NOMO-1 (cell line): ENCODE data around the gene SMYD3.

ENCODE experiments used
- DNase-seq, 2 experiments: peaks; one replicate each; lab custom pipeline; 2025; ENCODE audit not compliant: unreplicated experiment in 2 of 2; lab: John Stamatoyannopoulos, UW

SMYD3 gene

GRCh38 chr1:246417813-246418564 is 89.1 kb downstream of the SMYD3 start:
- no peak for DNase-seq

DNA sequence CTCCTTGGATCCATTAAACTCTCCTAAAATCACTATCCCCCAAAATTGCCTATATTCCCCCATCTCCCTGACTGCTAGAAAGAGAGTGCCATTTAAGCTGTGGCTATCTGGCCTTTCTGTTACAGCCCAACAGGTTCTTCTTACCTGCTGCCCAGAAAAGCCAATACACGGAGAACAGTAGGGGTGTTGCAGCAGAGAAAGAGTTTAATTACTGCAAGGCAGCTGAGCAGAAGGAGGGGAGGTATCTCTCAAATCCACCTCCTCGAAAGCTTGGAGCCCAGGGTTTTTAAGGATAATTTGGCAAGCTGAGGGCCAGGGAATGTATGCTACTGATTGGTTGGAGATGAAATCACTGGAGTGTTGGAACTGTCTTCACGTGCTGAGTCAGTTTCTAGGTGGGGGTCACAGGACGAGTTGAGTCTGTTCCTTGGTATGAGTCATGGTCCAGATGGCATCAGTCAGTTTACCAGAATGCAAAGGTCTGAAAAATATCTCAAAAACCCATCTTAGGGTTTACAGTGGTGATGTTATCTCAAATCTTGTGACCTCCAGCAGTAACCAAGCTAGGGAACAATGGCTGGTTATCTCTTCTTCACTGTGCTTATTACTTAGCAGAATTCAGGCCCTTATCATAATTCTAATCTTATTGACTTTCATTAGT is 89.8 kb downstream of the SMYD3 start:
- DNase-seq, result no peak

- DNase-seq, result no peak
Measured at GRCh38 chr1:246416261-246416660, 90.8 kb downstream of the SMYD3 start.

DNA sequence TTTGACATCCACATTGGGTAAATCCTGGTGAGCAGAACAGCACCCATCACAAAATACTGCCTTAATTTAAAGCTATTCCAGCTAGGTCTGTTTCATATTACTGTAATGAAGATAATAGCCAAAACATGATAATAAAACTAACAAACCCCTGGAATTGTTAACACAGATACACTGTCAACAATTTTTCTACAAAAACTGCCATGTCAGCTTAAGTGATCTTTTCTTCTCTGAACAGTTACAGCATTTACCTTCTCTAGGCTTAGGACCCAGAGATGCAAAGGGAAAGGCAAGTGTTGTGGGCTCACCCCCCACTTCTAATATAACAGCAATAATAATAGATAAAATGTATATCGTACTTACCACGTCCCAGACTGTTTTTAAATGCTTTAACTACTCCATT is 92.1 kb downstream of the SMYD3 start:
- no peak for DNase-seq

- no peak for DNase-seq
Measured at GRCh38 chr1:246413430-246413829, 93.6 kb downstream of the SMYD3 start.

- DNase-seq, result no peak
Measured at GRCh38 chr1:246404078-246404477, 103.0 kb downstream of the SMYD3 start.

- no peak for DNase-seq
Measured at GRCh38 chr1:246398126-246398813, 108.8 kb downstream of the SMYD3 start.

DNA sequence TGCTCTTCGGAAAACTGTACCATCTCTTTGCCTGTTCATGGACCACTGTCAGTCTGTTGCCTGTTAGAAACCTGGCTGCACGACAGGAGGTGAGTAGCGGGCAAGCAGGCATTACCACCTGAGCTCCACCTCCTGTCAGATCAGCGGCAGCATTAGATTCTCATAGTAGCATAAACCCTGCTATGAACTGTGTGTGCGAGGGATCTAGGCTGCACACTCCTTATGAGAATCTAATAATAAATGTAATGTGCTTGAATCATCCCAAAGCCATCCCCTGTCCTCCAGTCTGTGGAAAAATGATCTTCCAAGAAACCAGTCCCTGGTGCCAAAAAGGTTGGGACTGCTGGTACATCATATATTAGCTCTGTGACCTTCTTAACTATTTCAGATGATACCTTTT is 110.0 kb downstream of the SMYD3 start:
- DNase-seq, result no peak

GRCh38 chr1:246396322-246396721 is 110.8 kb downstream of the SMYD3 start:
- DNase-seq, result no peak

DNA sequence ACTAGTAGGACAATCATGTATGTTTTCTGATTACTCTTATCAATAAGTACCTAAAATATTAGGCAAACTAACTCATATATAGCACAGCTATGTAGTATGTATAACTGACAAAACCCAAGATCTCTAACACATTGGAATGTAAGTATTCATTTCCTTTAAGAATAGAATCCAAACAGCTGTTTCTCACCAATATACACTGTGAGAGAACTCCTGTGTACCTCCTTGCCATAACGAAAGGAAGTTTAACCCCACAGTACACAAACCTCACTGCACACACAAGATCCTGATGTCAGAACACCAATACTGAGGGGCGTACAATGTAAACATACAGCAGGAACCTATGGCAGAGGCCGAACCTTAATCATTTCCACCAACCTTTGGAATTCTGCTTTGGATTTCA is 113.0 kb downstream of the SMYD3 start:
- DNase-seq, result no peak

- no peak for DNase-seq
Measured at GRCh38 chr1:246390855-246391254, 116.2 kb downstream of the SMYD3 start.

GRCh38 chr1:246384616-246385015 is 122.5 kb downstream of the SMYD3 start:
- DNase-seq, result no peak

GRCh38 chr1:246383791-246384190 is 123.3 kb downstream of the SMYD3 start:
- DNase-seq, result no peak

DNA sequence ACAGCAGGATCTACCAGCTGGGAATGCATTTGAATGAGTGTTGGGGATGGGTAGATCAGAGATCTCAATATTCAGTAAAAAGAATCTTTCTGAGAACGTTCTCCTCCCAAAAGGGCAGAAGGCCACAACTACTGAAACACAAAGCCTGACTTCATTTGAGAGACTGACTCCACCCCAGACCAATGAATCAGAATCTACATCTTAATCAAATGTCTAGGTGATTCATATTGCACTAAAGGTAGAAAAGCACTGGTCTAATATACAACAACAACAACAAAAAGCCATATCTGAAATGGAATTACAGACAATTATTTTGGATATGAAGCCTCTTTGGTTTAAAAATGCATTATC is 123.9 kb downstream of the SMYD3 start:
- no peak for DNase-seq

DNA sequence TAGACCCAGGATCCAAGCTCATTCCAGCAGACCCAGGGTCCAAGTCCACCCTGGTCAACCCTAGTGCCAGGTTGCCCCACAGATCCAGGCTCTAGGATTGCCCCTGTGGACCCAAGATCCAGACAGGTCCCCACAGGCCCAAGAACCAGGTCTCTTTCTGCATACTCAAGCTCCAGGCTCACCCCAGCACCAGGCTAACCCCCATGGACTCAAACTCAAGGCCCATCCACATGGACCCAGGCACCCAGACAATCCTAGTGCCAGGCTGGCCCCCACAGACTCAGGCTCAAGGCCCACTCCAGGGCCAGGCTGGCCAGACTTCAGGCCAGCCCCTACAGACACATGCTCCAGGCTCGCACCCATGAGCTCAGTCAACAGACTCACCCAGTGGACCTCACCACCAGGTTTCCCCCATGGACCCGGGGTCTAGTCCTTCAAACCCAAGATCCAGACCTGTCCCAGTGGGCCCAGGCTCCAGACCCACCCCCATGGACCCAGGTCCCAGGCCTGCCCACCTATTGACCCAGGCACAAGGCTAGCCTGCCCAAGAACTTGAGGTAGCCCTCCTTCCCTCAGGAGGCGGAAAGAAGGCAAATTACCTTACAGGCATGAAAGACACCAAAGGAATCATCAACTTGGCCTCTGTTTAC is 124.4 kb downstream of the SMYD3 start:
- no peak for DNase-seq

DNA sequence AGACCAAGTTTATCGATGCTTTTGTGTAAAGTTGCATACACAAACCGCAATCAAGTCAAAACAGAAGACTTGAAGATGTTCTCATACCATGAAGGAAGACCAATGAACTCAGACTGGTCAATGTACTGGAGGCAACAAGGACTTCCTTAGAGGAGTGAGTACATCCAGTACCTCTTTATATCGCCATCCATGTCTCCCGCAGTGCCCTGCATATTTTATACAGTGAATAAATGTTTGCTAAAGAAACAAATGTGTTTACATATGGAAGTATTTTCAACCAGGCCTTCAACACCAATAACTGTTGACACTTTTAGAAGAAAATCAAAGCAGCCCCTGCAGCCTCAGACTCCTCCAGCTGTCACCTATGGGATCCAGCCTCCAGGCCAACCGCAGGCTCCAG is 125.6 kb downstream of the SMYD3 start:
- no peak for DNase-seq

- DNase-seq, result no peak
Measured at GRCh38 chr1:246377625-246378153, 129.4 kb downstream of the SMYD3 start.

DNA sequence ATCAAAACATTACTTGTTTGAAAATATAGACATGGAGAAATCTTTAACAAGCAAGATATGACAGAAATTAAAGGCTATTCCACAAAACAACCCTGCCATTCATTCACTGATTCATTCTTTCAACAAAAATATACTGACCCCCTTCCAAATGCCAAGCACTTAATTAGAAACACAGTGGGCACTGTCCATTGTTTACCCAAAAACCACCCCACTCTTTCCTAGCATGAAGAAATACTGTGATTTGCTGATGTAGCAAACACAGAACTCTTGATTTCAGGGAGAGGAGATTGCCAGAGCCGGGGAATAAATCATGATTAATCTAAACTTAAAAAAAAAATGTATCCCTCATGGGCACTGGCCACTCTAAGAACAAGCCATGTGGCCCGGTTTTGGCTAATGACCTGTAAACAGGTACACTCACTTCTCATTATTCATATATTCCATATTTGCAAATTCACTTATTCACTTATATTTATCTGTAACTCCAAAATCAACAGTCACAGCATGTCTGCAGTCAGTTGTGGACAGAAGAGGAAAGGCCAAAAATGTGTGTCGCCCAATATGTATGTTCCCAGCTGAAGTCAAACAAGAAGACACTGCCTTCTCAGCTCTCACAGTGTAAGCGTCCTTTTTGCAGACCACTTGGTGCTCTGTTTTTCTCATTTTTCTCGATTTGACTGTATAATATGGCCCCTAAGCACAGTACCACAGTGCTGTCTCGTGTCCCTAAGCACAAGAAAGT is 133.1 kb downstream of the SMYD3 start:
- DNase-seq, result no peak

- no peak for DNase-seq
Measured at GRCh38 chr1:246372559-246372958, 134.5 kb downstream of the SMYD3 start.

DNA sequence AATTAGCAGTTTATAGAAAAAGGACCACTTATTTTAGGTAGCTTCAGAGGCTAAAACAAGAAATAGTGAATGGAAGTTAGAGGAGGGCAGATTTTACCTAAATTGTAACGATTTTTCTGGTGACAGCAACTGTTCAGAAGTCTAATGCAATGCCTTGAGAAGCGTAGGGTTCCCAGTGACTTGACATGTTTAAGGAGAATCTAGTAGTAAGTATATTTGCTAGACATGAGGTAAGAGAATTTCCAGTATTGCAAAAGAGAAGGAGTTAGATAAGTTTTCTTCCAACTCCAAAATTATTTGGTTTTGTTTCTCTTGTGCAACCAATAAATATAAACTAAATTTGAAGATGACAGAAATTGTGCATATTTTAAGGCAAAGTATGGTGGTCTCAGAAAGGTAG is 140.0 kb downstream of the SMYD3 start:
- no peak for DNase-seq

DNA sequence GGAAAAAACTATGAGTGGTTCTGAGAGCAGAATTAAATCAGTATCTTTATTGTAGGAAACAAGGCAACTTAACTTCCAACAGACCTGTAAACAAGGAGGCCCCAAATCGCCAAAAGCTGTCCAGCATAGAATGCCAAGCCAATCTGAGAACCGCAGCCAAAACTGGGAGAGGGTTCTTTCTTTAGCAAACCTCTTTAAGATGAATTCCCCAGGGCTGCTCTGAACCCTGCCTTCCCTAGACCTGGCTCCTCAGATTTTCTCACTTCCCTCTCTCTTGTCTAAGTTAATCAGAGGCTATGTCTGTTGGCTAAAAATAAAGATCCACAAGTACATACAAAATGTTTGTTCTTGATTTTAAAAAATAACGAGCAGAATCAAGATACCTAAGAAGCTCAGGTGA is 141.4 kb downstream of the SMYD3 start:
- DNase-seq, result no peak
